T47D (cell line): Measurements from ENCODE around the gene CACNA1I.
A peak's percentile ranks its signal among the peaks of the same experiment; 100 is the strongest.

ENCODE experiments used
- DNase-seq, 2 experiments: peaks; one replicate each; pipeline versions ENCODE4 v3.0.0 to v3.0.0-alpha.2; 2011 to 2012; ENCODE audit warnings: low read depth in 1 of 2, low spot score in 1 of 2
- JUND ChIP-seq: IDR thresholded peaks from 2 replicates; pipeline ENCODE4 v1.6.1; 2012; ENCODE audit warnings: low read depth
- in situ Hi-C: cut with HindIII; loops from 2 replicates; pipeline ENCODE4 v1.10.0; 2016; ENCODE audit warnings: low sequenced_read_pairs, low pct_unique_long_range_greater_than_20kb

Gene CACNA1I

DNA sequence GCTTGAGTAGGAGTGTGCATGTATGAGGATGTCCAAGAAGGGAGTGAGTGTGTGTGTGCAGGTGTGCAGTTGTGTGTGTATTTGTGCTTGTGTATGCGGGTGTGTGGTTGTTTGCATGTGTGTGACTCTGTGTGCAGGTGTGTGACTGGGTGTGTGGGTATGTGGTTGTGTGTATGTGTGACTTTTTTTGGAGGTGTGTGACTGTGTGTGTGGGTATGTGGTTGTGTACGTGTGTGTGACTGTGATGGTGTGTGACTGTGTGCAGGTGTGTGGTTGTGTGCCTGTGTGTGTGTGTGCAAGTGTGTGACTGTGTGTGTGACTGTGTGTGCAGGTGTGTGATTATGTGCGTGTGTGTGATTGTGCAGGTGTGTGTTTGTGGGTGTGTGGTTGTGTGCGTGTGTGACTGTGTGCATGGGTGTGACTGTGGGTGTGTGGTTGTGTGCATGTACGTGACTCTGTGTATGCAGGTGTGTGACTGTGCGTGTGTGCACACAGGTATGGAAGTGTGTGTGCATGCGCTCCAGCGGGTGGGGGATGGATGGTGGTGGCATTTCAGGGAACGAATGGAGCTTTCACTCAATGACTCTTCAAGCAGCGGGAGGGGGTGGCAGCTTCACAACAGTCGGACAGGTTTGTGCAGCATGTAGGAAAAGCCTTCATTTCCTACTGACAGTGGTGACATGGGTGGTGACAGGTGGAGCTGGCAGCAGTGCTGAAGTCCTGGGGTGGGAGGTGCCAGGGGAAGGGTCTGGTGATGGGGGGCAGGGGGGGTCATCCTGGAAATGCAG is 47.6 kb downstream of the CACNA1I start:
- in situ Hi-C loops, result no loop called here
- peak in 1 of 2 experiments; percentile 71 for DNase-seq
- no peak for TF ChIP-seq JUND

GRCh38 chr22:39618996-39619530 is 48.5 kb downstream of the CACNA1I start:
- in situ Hi-C loops, result no loop called here
- DNase-seq, result no peak
- no peak for TF ChIP-seq JUND

GRCh38 chr22:39620924-39621690 is 50.6 kb downstream of the CACNA1I start:
- no peak for DNase-seq
- TF ChIP-seq JUND, result no peak
- in situ Hi-C loops, result no loop called here

GRCh38 chr22:39621826-39622225 is 51.3 kb downstream of the CACNA1I start:
- TF ChIP-seq JUND, result no peak
- in situ Hi-C loops, result no loop called here

GRCh38 chr22:39622881-39623367 is 52.4 kb downstream of the CACNA1I start:
- no peak for TF ChIP-seq JUND
- peak in 1 of 2 experiments; percentile 45 for DNase-seq
- in situ Hi-C loops, result no loop called here

More at GRCh38 chr22:39621826-39622225, 51.3 kb downstream of the CACNA1I start:
- DNase-seq, result no peak

GRCh38 chr22:39623603-39624500 is 53.3 kb downstream of the CACNA1I start:
- TF ChIP-seq JUND, result no peak
- in situ Hi-C loops, result no loop called here
- DNase-seq, result no peak

- in situ Hi-C loops, result no loop called here
- no peak for DNase-seq
- TF ChIP-seq JUND, result no peak
Measured at GRCh38 chr22:39624501-39624821, 53.9 kb downstream of the CACNA1I start.

GRCh38 chr22:39625569-39626537 is 55.3 kb downstream of the CACNA1I start:
- no peak for TF ChIP-seq JUND
- no peak for DNase-seq
- in situ Hi-C loops, result no loop called here

GRCh38 chr22:39627208-39627607 is 56.7 kb downstream of the CACNA1I start:
- in situ Hi-C loops, result no loop called here
- no peak for DNase-seq
- no peak for TF ChIP-seq JUND

- in situ Hi-C loops, result no loop called here
- TF ChIP-seq JUND, result no peak
- DNase-seq, result no peak
Measured at GRCh38 chr22:39627865-39628562, 57.5 kb downstream of the CACNA1I start.
